Fibroblast of skin of right biceps (primary cell): ENCODE measurements around the gene ABCC6.
"Not testable (repeated sequence)": the region's sequence is repeated elsewhere in the genome, so short reads cannot be mapped to it uniquely, and the experiment has no call there.

ENCODE experiments used
- DNase-seq: peaks from one replicate; pipeline ENCODE4 v3.0.0-alpha.2; 2013

Gene ABCC6

DNA sequence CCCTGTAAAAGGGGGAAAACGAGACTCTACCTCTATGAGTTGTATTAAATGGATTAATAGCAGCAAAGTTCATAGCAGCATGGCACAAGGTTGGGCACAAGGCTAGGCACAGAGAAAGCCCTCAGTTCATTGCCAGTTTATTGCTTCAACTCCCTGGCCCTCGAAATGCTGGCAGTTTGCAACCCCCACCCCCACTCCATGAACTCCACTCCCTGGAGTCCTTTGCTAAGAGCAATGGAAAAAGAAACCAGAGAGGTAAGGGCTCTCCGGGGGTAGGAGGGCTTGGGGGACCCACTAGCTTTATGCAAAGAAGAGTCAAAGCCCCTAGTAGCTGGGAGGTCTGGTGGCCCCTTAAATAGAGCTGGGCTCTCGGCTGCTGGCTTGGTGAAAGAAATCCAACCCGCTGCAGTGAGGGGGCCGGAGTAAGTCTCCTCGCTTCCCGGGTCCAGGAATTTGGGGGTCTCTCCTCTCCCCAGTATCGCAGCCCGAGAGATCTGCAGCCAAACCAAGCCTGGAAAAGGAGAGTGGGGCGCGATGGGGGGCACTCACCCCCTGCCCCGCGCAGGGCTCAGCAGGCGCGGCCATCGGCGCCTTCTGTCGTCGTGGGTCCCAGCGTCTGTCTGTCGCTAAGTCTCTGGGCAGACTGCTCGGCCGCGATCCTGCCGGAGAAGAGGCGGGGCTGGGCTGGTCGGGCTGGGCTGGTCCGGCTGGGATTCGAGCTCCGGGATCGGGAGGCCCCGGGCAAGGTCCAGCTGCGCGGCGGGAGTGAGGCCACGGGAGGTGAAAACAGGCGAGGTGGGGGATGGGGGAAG, at the start of gene ABCC6:
Gene ABCC6 (minus strand): TSS at position 645 of the 812 bp plus-strand sequence. CDS start 60 bp downstream, at position 585.
- DNase-seq = not testable (repeated sequence)

DNA sequence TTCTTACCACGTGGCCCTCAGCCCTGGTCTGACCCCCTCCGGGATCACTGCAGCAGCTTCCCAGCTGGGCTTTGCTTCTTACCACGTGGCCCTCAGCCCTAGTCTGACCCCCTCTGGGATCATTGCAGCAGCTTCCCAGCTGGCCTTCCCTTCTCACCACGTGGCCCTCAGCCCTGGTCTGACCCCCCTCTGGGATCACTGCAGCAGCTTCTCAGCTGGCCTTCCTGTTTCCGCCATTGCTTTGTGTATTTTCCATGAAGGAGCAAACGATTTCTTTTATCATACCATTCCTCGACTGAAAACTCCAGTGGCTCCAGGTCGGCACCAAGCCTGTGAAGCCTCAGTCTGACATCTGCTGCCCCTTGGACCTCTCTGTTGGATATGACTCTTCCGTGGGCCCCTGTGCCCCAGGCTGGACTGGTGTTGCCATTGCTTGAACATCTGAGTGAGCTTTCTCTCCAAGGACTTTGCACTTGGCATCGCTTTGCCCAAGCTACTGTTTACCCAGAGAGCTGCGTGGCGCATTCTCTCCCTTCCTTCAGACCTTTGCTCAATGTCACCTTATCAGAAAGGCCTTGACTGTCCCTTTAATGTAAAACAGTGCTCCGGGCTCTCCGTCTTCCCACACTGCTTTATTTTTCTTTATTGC, 49.4 kb upstream of the ABCC6 start:
- DNase-seq = not testable (repeated sequence)

- DNase-seq = not testable (repeated sequence)
Measured at GRCh38 chr16:16271658-16272057, 48.4 kb upstream of the ABCC6 start.

- DNase-seq = not testable (repeated sequence)
Measured at GRCh38 chr16:16268185-16268808, 45.0 kb upstream of the ABCC6 start.

GRCh38 chr16:16267708-16268107, 44.4 kb upstream of the ABCC6 start:
- DNase-seq = not testable (repeated sequence)

GRCh38 chr16:16265044-16265443, 41.8 kb upstream of the ABCC6 start:
- not testable (repeated sequence) for DNase-seq

- DNase-seq = not testable (repeated sequence)
Measured at GRCh38 chr16:16263947-16264346, 40.7 kb upstream of the ABCC6 start.

GRCh38 chr16:16262954-16263555, 39.8 kb upstream of the ABCC6 start:
- DNase-seq = not testable (repeated sequence)

DNA sequence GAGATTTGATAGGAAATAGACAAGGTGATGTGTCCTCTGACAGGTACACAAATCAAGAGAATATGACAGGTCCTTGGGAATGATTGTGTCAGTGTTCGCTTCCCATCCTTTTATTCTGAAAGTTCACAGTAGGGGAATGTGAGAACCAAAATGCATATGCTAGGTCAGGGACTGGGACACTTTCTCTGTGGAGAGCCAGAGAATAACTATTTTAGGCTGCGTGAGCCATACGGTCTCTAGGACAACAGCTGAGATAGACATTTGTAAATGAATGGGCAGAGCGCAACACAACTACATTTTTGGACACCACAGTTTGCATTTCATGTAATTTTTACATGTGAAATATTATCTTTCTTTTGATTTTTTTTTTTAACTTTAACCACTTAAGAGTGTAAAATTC, 36.7 kb upstream of the ABCC6 start:
- not testable (repeated sequence) for DNase-seq

GRCh38 chr16:16258822-16259221, 35.5 kb upstream of the ABCC6 start:
- DNase-seq = not testable (repeated sequence)

GRCh38 chr16:16257301-16257923, 34.1 kb upstream of the ABCC6 start:
- DNase-seq = not testable (repeated sequence)

DNA sequence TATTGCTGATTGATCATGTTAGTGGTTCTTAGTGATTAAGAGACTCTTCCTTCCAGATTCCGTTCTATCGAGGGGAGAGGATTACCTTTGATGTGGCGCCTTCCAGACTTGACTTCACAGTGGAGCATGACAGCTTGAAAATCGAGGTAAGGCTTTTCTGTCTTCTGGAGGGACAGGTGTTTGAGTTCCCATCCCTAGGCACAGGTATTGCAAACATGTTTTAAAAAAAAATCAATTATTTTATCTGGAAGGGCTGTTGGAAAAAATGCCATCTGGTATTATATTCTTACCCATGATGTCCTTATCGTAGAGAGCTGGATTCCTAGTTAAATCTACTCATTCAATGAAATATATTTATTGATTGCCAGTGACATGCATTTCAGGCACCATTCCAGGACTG, 29.1 kb upstream of the ABCC6 start:
- not testable (repeated sequence) for DNase-seq

DNA sequence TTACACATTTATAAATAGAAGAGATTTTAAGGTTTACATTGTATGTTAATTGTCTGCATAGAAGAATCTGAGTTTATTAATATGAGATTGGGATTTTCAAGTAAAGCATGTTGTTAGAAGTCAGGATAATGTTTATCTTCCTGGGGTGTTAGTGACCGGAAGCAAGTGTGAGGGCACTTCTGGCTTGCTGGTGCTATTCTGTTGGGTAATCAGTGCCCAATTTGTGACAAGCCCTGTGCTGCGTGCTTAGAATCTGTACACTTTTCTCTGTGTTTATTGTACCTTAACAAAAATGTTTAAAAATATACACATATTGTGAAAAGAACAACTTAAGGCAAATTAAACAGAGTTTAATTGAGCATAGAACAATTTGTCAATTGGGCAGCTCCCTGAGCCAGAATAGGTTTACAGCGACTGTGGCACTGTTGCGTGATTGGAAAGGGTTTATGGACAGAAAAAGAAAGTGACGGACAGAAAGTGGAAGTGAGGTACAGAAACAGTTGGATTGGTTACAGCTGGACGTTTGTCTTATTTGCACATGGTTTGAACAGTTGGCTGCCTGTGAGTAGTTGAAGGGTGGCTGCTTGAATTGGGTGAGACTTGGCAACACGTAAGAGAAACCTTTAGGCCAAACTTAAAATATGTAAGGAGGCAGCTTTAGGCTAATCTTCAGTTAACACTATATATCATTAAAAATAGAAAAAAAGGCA, 26.5 kb upstream of the ABCC6 start:
- DNase-seq = not testable (repeated sequence)

DNA sequence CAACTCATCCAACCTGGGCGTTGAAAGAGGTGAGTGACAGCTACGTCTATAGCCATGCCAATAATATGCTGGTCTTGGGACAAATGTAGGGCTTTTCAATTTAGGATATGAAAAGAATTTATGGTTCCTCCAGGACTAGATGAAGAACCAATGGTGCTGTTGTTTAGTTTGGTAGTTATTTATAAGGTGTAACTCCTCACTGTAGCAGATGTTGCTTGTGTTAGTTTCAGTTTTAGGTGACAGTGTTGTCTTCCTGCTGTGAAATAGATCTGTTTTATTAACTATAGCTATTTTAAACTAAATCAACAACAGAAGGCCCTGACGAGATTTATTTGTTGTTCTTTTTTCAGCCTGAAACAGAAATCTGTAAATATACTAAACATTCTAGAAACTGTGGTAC, 24.1 kb upstream of the ABCC6 start:
- DNase-seq = not testable (repeated sequence)

DNA sequence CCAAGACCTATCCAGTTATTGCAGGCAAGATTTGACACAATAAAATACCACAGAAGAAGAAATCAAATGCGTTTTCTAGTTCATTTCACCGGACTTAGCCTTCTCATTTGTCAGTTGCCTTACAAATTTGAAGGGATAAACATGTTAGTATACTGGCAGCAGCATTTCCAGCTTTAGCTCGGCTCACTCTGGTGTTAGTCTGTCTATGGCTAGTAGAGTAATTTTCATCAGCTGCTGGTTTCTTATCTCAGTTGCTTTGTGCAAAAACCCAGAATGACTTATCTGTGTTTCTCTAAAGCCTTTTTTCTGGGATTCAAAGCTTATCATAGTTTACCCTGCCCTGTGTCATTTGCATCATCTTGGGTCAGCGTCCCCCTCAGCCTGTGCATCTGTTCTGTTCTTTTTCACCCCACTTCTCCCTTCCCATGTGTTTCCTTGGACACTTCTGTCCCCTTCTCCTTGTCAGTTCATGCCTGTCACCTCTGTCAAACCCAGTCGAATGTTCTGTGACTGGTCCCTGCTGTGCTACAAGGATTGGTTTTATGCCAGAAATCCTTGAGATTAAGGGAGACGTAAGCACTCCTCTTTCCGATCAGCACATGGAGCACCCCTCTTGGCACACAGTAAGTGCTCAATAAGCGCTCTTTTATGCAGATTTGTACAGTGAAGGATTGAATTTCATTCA, 23.4 kb upstream of the ABCC6 start:
- not testable (repeated sequence) for DNase-seq

DNA sequence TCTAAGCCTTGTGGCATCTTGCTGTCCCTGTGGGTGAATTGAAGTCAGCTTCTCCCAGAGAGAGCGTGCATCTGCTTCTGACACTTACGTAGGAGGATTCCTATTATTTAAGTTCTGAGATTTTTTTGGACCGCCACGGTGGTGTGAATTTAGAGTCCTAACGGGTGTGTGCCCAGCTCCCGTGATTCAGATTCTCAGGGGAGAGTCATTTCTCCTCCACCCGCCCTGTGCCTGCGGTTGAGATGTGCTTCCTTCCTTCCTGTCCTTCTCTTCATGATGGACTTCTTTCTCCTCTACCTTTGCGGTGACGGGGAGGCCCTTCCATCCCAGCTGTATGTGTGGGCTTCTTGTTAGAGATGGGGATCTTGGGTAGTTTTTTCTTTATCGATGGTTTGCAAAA, 20.6 kb upstream of the ABCC6 start:
- not testable (repeated sequence) for DNase-seq

DNA sequence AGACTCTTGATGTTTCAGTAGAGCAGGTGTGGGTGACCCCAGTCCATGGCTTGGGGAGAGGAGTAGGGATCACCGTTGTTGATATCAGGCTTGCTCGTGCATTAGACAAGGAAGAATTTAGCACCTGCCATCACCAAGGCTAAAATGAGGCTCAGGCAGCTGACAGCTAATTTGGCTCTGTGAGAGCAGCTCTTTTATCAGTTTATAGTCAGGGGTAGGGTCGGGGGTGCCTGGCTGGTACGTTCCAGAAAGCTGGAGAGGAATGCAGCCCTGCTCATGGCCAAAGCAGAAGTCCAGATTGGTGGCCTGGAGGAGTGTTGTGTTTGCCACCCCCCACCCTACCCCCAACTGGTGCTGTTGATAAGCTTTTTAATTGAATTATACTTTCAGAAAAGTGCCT, 17.4 kb upstream of the ABCC6 start:
- DNase-seq = not testable (repeated sequence)

DNA sequence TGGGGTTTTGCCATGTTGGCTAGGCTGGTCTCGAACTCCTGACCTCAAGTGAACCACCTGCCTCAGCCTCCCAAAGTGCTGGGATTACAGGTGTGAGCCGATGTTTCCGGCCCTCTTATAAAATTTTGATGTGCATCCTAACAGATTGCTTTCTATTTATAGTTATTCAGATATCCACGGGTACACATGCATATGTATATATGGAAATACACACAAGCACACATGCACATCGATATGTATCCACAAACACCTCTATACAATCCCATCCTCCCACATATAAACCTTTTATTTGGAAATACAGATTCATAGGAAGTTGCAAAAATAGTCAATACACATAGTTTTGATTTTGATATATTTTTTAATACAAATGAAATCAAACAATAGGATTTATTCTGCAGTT, 14.4 kb upstream of the ABCC6 start:
- DNase-seq = not testable (repeated sequence)

DNA sequence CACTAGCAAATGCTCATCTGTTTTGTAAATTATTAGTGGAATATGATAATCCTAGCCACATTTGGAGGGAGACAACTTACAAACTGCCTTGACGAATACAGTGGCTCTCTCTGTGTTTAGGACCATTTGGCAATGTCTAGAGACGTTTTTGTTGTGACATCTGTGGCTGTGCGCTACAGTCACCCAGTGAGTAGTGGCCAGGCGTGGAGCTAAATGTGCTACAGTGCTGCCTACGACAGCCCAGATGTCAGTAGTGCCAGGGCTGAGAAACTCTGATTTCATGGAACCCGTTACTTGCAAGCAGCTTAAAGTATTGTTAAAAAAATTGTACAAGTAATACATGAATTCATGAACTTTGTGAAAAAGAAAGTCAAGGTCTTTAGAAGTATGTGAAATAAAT, 13.8 kb upstream of the ABCC6 start:
- not testable (repeated sequence) for DNase-seq

- not testable (repeated sequence) for DNase-seq
Measured at GRCh38 chr16:16232692-16233061, 9.4 kb upstream of the ABCC6 start.

- not testable (repeated sequence) for DNase-seq
Measured at GRCh38 chr16:16223662-16224241, 458 bp upstream of the ABCC6 start.
